HepG2 (cell line): ENCODE data around the gene PYGO2. TPM values are rescaled to one million over a fixed set of nuclear protein-coding genes. Genes with fewer than 3 reads are reported as not detected.

Source experiments
- ELK4 ChIP-seq: sonication (generic); formaldehyde crosslinking; IDR thresholded peaks from 2 replicates; pipeline ENCODE4 v1.9.0; 2021; ENCODE audit warnings: missing genetic modification reagents, borderline replicate concordance
- EZH2 ChIP-seq: conservative IDR thresholded peaks from 2 replicates; pipeline ENCODE4 v1.6.1; 2012; ENCODE audit warnings: mild to moderate bottlenecking, low read depth, low read length, moderate library complexity
- FOSL2 ChIP-seq: sonication (generic); formaldehyde crosslinking; IDR thresholded peaks from 2 replicates; pipeline ENCODE4 v1.4.0; 2020; ENCODE audit warnings: missing genetic modification reagents
- HIC2 ChIP-seq: sonication (generic); formaldehyde crosslinking; IDR thresholded peaks from 2 replicates; pipeline ENCODE4 v1.9.0; 2022; ENCODE audit warnings: low read depth, missing genetic modification reagents
- HIVEP1 ChIP-seq: sonication (generic); formaldehyde crosslinking; IDR thresholded peaks from 2 replicates; pipeline ENCODE4 v1.4.0; 2020; ENCODE audit warnings: mild to moderate bottlenecking, missing genetic modification reagents
- HMGA1 ChIP-seq: sonication (generic); formaldehyde crosslinking; conservative IDR thresholded peaks from 2 replicates; pipeline ENCODE4 v1.4.0; 2020; ENCODE audit warnings: missing genetic modification reagents
- MED8 ChIP-seq: sonication (generic); formaldehyde crosslinking; IDR thresholded peaks from 2 replicates; pipeline ENCODE4 v1.8.1; 2023; ENCODE audit warnings: mild to moderate bottlenecking, missing genetic modification reagents; ENCODE audit not compliant: insufficient replicate concordance
- RARA ChIP-seq: IDR thresholded peaks from 2 replicates; pipeline ENCODE4 v1.6.1; 2016; ENCODE audit warnings: missing genetic modification reagents, missing compliant biosample characterization
- RFXAP ChIP-seq: sonication (generic); formaldehyde crosslinking; IDR thresholded peaks from 2 replicates; pipeline ENCODE4 v1.4.0; 2020; ENCODE audit warnings: missing genetic modification reagents, borderline replicate concordance
- SRF ChIP-seq: IDR thresholded peaks from 2 replicates; pipeline ENCODE4 v1.6.1; 2011; ENCODE audit warnings: mild to moderate bottlenecking, low read depth, low read length, moderate library complexity
- UBTF ChIP-seq: sonication (generic); formaldehyde crosslinking; IDR thresholded peaks from 2 replicates; pipeline ENCODE4 v1.4.0; 2020; ENCODE audit warnings: mild to moderate bottlenecking, missing genetic modification reagents
- ZBED4 ChIP-seq: sonication (generic); formaldehyde crosslinking; IDR thresholded peaks from 2 replicates; pipeline ENCODE4 v1.4.0; 2020; ENCODE audit warnings: missing genetic modification reagents, borderline replicate concordance
- ZBTB1 ChIP-seq: sonication (generic); formaldehyde crosslinking; IDR thresholded peaks from 2 replicates; pipeline ENCODE4 v1.4.0; 2020; ENCODE audit warnings: missing genetic modification reagents, borderline replicate concordance
- ZFP82 ChIP-seq: sonication (generic); formaldehyde crosslinking; IDR thresholded peaks from 2 replicates; pipeline ENCODE4 v1.5.1; 2020; ENCODE audit warnings: mild to moderate bottlenecking, missing genetic modification reagents, borderline replicate concordance
- ZNF205 ChIP-seq: IDR thresholded peaks from 2 replicates; pipeline ENCODE4 v1.6.1; 2018; ENCODE audit warnings: missing biosample characterization, missing genetic modification reagents
- ZNF331 ChIP-seq: sonication (generic); formaldehyde crosslinking; IDR thresholded peaks from 2 replicates; pipeline ENCODE4 v1.4.0; 2020; ENCODE audit warnings: missing genetic modification reagents
- ZNF34 ChIP-seq: sonication (generic); formaldehyde crosslinking; IDR thresholded peaks from 2 replicates; pipeline ENCODE4 v1.4.0; 2020; ENCODE audit warnings: mild to moderate bottlenecking, missing genetic modification reagents, borderline replicate concordance
- ZNF577 ChIP-seq: sonication (generic); formaldehyde crosslinking; IDR thresholded peaks from 2 replicates; pipeline ENCODE4 v1.4.0; 2020; ENCODE audit warnings: mild to moderate bottlenecking, low read depth, missing genetic modification reagents, borderline replicate concordance
- ZNF616 ChIP-seq: sonication (generic); formaldehyde crosslinking; IDR thresholded peaks from 2 replicates; pipeline ENCODE4 v1.5.0; 2020; ENCODE audit warnings: low read depth, mild to moderate bottlenecking, missing genetic modification reagents
- ZNF75D ChIP-seq: sonication (generic); formaldehyde crosslinking; IDR thresholded peaks from 2 replicates; pipeline ENCODE4 v1.8.1; 2023; ENCODE audit warnings: missing genetic modification reagents, mild to moderate bottlenecking, borderline replicate concordance
- ZNF792 ChIP-seq: IDR thresholded peaks from 2 replicates; pipeline ENCODE4 v1.6.1; 2016
- polyA plus RNA-seq, 8 experiments: library from polyadenylated mRNA; depleted of rRNA in 3 of 8; stranded (reverse) in 7 of 8; unstranded in 1 of 8; fragments of >200 nt; fragmentation: Illumina TruSeq in 4 of 8; extraction: Trizol in 4 of 8; gene quantifications; 2 replicates each; pipeline versions ENCODE4 v1.2.1 to v1.2.3, GENCODE V29; 2011 to 2016; ENCODE audit warnings: low read depth in 4 of 8, missing spikeins in 1 of 8, mixed read lengths in 1 of 8; ENCODE audit not compliant: insufficient read depth in 1 of 8
- total RNA-seq, 5 experiments: library from RNA; depleted of rRNA; stranded (reverse); fragments of >200 nt; fragmentation: Illumina TruSeq; extraction: Trizol; gene quantifications; 2 replicates each; pipeline ENCODE4 v1.2.3, GENCODE V29; 2016; ENCODE audit warnings: low read depth in 1 of 5

PYGO2 gene
- total and polyA plus RNA-seq, 2 of the 13 experiments (the other 11 are each of a cell fraction or from before 2014, with no cell fraction given): 20.3 to 21.8 TPM

- TF ChIP-seq EZH2 (no peak), MED8 (CRISPR knock-in tag) (peak; percentile 74), ZFP82 (CRISPR knock-in tag) (no peak), FOSL2 (CRISPR knock-in tag) (peak; percentile 11; the same call in 1 of the 2 replicates), ZNF75D (no peak), HIC2 (CRISPR knock-in tag) (no peak), SRF (no peak), ZNF577 (no peak), ZNF792 (no peak), RARA (CRISPR knock-in tag) (no peak), UBTF (CRISPR knock-in tag) (no peak), ZNF331 (CRISPR knock-in tag) (peak; percentile 26; the same call in 1 of the 2 replicates), HMGA1 (no peak), HIVEP1 (CRISPR knock-in tag) (0 out of 2 replicates have a peak, but pooled peaks have one; percentile 41), ZNF34 (no peak), ZBTB1 (CRISPR knock-in tag) (no peak), ZNF205 (CRISPR knock-in tag) (peak; percentile 38; the same call in 1 of the 2 replicates), RFXAP (no peak), ZBED4 (no peak), ELK4 (no peak), ZNF616 (CRISPR knock-in tag) (no peak)
These were observed 21.5 kb upstream of the PYGO2 start, which contains the start of gene FLAD1 (continued) for GRCh38 chr1:154982897-154983648.
